H1 (cell line): ENCODE data around the gene GJC2. TPM values are rescaled to one million over a fixed set of nuclear protein-coding genes. Genes with fewer than 3 reads are reported as not detected.

Experiments used
- CTCF ChIA-PET: fragments of 300-600 bp; sonication (Branson Sonifier 250); formaldehyde crosslinking; loops from one replicate; lab custom pipeline; 2021; ENCODE audit not compliant: partially characterized antibody; lab: Charles Lee
- POLR2A ChIA-PET: fragments of 300-600 bp; sonication (Branson Sonifier 250); formaldehyde crosslinking; loops from one replicate; lab custom pipeline; 2021; ENCODE audit warnings: inconsistent platforms; ENCODE audit not compliant: partially characterized antibody; lab: Charles Lee
- DNase-seq, 2 experiments: peaks; one replicate each; pipeline versions ENCODE4 v3.0.0 to v3.0.0-alpha.2; 2010 to 2022; ENCODE audit warnings: low spot score in 2 of 2, low read depth in 1 of 2, mixed read lengths in 1 of 2
- FAIRE-seq: peaks from 2 replicates; lab custom pipeline; 2011; peaks lifted over from hg19 to GRCh38; lab: Jason Lieb, UNC
- H2AFZ ChIP-seq: 2 replicates; pipeline ENCODE4 v1.8.1; 2012; ENCODE audit warnings: low read length, inconsistent platforms
- H2AK5ac ChIP-seq: 2 replicates; pipeline ENCODE4 v1.6.1; 2013; ENCODE audit warnings: low read depth, low read length
- H2BK120ac ChIP-seq: replicated peaks from 2 replicates; pipeline ENCODE3; 2013; ENCODE audit warnings: low read depth, low read length, inconsistent platforms
- H2BK12ac ChIP-seq: 2 replicates; pipeline ENCODE4 v1.6.1; 2013; ENCODE audit warnings: low read depth, low read length
- H2BK15ac ChIP-seq: 2 replicates; pipeline ENCODE4 v1.6.1; 2013; ENCODE audit warnings: low read length
- H2BK20ac ChIP-seq: 2 replicates; pipeline ENCODE4 v1.6.1; 2013; ENCODE audit warnings: low read length
- H2BK5ac ChIP-seq: 2 replicates; pipeline ENCODE4 v1.6.1; 2013; ENCODE audit warnings: low read depth, low read length
- H3K14ac ChIP-seq: 2 replicates; pipeline ENCODE4 v1.6.1; 2013; ENCODE audit warnings: inconsistent platforms; ENCODE audit not compliant: insufficient read length
- H3K18ac ChIP-seq: 2 replicates; pipeline ENCODE4 v1.6.1; 2013; ENCODE audit warnings: low read length; ENCODE audit errors: extremely low read depth
- H3K23ac ChIP-seq: 2 replicates; pipeline ENCODE4 v1.6.1; 2013; ENCODE audit warnings: inconsistent platforms; ENCODE audit not compliant: insufficient read length
- H3K23me2 ChIP-seq: 2 replicates; pipeline ENCODE4 v1.6.1; 2013; ENCODE audit warnings: low read depth, low read length
- H3K27ac ChIP-seq: 2 replicates; pipeline ENCODE4 v1.6.1; 2011; ENCODE audit warnings: low read depth, low read length, inconsistent platforms
- H3K27me3 ChIP-seq, 4 experiments: replicated peaks in 1 of 4; 1 replicate in 1 of 4; 2 replicates in 3 of 4; pipeline versions ENCODE4 v1.6.1 to v1.8.1; 2011 to 2013; ENCODE audit warnings: low read length in 3 of 4, mild to moderate bottlenecking in 3 of 4, inconsistent platforms in 2 of 4, mixed read lengths in 2 of 4, moderate library complexity in 1 of 4; ENCODE audit not compliant: control insufficient read depth in 3 of 4, insufficient read depth in 3 of 4; ENCODE audit errors: extremely low read depth in 1 of 4
- H3K36me3 ChIP-seq, 4 experiments: 2 replicates each; pipeline versions ENCODE4 v1.6.1 to v1.8.1; 2011 to 2013; ENCODE audit warnings: mild to moderate bottlenecking in 4 of 4, low read length in 3 of 4, moderate library complexity in 2 of 4, control low read depth in 1 of 4, inconsistent platforms in 1 of 4; ENCODE audit not compliant: insufficient read depth in 4 of 4, control insufficient read depth in 2 of 4
- H3K4ac ChIP-seq: replicated peaks from 2 replicates; pipeline ENCODE3; 2013; ENCODE audit warnings: low read length, low read depth, mixed read lengths, inconsistent platforms; ENCODE audit not compliant: insufficient read length
- H3K4me1 ChIP-seq, 4 experiments: replicated peaks in 1 of 4; 1 replicate in 1 of 4; 2 replicates in 3 of 4; pipeline versions ENCODE4 v1.6.1 to v1.8.1; 2011 to 2013; ENCODE audit warnings: low read length in 3 of 4, inconsistent platforms in 2 of 4, mixed read lengths in 1 of 4; ENCODE audit not compliant: insufficient read depth in 4 of 4, control insufficient read depth in 3 of 4
- H3K4me2 ChIP-seq, 2 experiments: 2 replicates each; pipeline versions ENCODE4 v1.6.1 to v1.8.1; 2011 to 2013; ENCODE audit warnings: low read depth in 2 of 2, low read length in 2 of 2, control low read depth in 1 of 2, inconsistent platforms in 1 of 2, mild to moderate bottlenecking in 1 of 2; ENCODE audit not compliant: insufficient read depth in 1 of 2
- H3K4me3 ChIP-seq, 4 experiments: fragments of 200-600, 300-600 bp in 1 of 4; sonication (generic), shearing (Covaris generic), sonication (Bioruptor Twin) in 1 of 4; 2 replicates each; pipeline versions ENCODE4 v1.5.1 to v1.8.1; 2011 to 2016; ENCODE audit warnings: low read length in 4 of 4, low read depth in 3 of 4, control low read depth in 2 of 4, inconsistent platforms in 2 of 4, mild to moderate bottlenecking in 2 of 4, mixed read lengths in 1 of 4, moderate library complexity in 1 of 4; ENCODE audit not compliant: insufficient read depth in 2 of 4; ENCODE audit errors: extremely low read depth in 1 of 4
- H3K56ac ChIP-seq: replicated peaks from 2 replicates; pipeline ENCODE3; 2013; ENCODE audit warnings: low read depth, mild to moderate bottlenecking, mixed read lengths, low read length, inconsistent platforms; ENCODE audit not compliant: insufficient read length
- H3K79me1 ChIP-seq: 2 replicates; pipeline ENCODE4 v1.6.1; 2013; ENCODE audit warnings: low read depth, low read length, control low read depth
- H3K79me2 ChIP-seq, 2 experiments: 2 replicates each; pipeline versions ENCODE4 v1.6.1 to v1.8.1; 2012 to 2013; ENCODE audit warnings: low read length in 2 of 2, mild to moderate bottlenecking in 2 of 2, inconsistent platforms in 1 of 2; ENCODE audit not compliant: insufficient read depth in 2 of 2, control insufficient read depth in 1 of 2
- H3K9ac ChIP-seq, 4 experiments: replicated peaks in 1 of 4; 1 replicate in 1 of 4; 2 replicates in 3 of 4; pipeline versions ENCODE4 v1.6.1 to v1.8.1; 2011 to 2013; ENCODE audit warnings: low read depth in 3 of 4, low read length in 3 of 4, control low read depth in 2 of 4, mild to moderate bottlenecking in 2 of 4, moderate library complexity in 2 of 4, inconsistent platforms in 1 of 4; ENCODE audit errors: extremely low read depth in 1 of 4
- H3K9me3 ChIP-seq, 2 experiments: 2 replicates each; pipeline versions ENCODE4 v1.6.1 to v1.8.1; 2012 to 2013; ENCODE audit warnings: mild to moderate bottlenecking in 2 of 2, moderate library complexity in 2 of 2, control low read depth in 1 of 2, inconsistent platforms in 1 of 2, low read depth in 1 of 2, low read length in 1 of 2, mixed read lengths in 1 of 2; ENCODE audit not compliant: insufficient read depth in 2 of 2
- H4K20me1 ChIP-seq, 2 experiments: replicated peaks in 1 of 2; 2 replicates each; pipeline versions ENCODE3 to v1.8.1; 2011 to 2013; ENCODE audit warnings: inconsistent platforms in 2 of 2, low read length in 2 of 2, mild to moderate bottlenecking in 1 of 2; ENCODE audit not compliant: insufficient read depth in 2 of 2, control insufficient read depth in 1 of 2
- H4K5ac ChIP-seq: 2 replicates; pipeline ENCODE4 v1.6.1; 2013; ENCODE audit warnings: low read length, low read depth, mixed read lengths, inconsistent platforms; ENCODE audit not compliant: insufficient read length
- H4K8ac ChIP-seq: 2 replicates; pipeline ENCODE4 v1.8.0; 2013; ENCODE audit warnings: mild to moderate bottlenecking, moderate library complexity, low read length, inconsistent platforms; ENCODE audit not compliant: insufficient read depth; ENCODE audit errors: extremely low read depth
- H4K91ac ChIP-seq: replicated peaks from 2 replicates; pipeline ENCODE3; 2013; ENCODE audit warnings: low read length, mixed read lengths, inconsistent platforms; ENCODE audit not compliant: insufficient read length
- CREB1 ChIP-seq: IDR thresholded peaks from 2 replicates; pipeline ENCODE4 v1.6.1; 2012; ENCODE audit warnings: inconsistent platforms
- GABPA ChIP-seq: IDR thresholded peaks from 2 replicates; pipeline ENCODE4 v1.6.1; 2011; ENCODE audit warnings: mild to moderate bottlenecking, low read length, moderate library complexity, borderline replicate concordance; ENCODE audit not compliant: insufficient read depth
- RAD21 ChIP-seq, 2 experiments: IDR thresholded peaks in 1 of 2; conservative IDR thresholded peaks in 1 of 2; 2 replicates each; pipeline ENCODE4 v1.6.1; 2011; ENCODE audit warnings: low read depth in 2 of 2, low read length in 2 of 2, improper control_type of control experiment in 1 of 2, inconsistent platforms in 1 of 2, mild to moderate bottlenecking in 1 of 2, moderate library complexity in 1 of 2
- SP4 ChIP-seq: IDR thresholded peaks from 2 replicates; pipeline ENCODE4 v1.6.1; 2012; ENCODE audit warnings: low read length, inconsistent platforms
- WGBS, 2 experiments: shearing (Covaris generic) in 1 of 2; methylation state at CpG; one replicate each; pipeline versions ENCODE4 v1.1.6 to v1.1.7; 2013 to 2015; ENCODE audit warnings: low lambda C conversion rate in 2 of 2, mixed read lengths in 2 of 2, inconsistent platforms in 1 of 2, low coverage in 1 of 2, missing lambda C conversion rate in 1 of 2; ENCODE audit not compliant: insufficient replicate concordance in 2 of 2, insufficient coverage in 1 of 2, insufficient read length in 1 of 2; ENCODE audit errors: extremely low coverage in 1 of 2, missing lambda C conversion rate in 1 of 2; 5-methylcytosine and 5-hydroxymethylcytosine counted together
- polyA plus RNA-seq, 7 experiments: library from polyadenylated mRNA; depleted of rRNA in 3 of 7; stranded (reverse) in 5 of 7; unstranded in 2 of 7; fragments of >200 nt in 5 of 7; fragments of 200-250 nt in 2 of 7; gene quantifications; 1 replicate in 5 of 7; 2 replicates in 1 of 7; 4 replicates in 1 of 7; pipeline versions ENCODE4 v1.2.1 to v1.2.3, GENCODE V29; 2011 to 2013; ENCODE audit warnings: missing spikeins in 2 of 7, mixed read lengths in 2 of 7
- total RNA-seq: library from RNA; stranded (reverse); fragmentation: NEBNext Ultra II Directional; extraction: Animal tissue kit (Norgen Biotek cat#: 25700); gene quantifications from 2 replicates; pipeline ENCODE4 v1.2.1, GENCODE V29; 2021

GJC2 gene
- total and polyA plus RNA-seq, 2 of the 8 experiments (the other 6 are each of a cell fraction or from before 2014, with no cell fraction given) = 0.17 to 0.54 TPM

DNA sequence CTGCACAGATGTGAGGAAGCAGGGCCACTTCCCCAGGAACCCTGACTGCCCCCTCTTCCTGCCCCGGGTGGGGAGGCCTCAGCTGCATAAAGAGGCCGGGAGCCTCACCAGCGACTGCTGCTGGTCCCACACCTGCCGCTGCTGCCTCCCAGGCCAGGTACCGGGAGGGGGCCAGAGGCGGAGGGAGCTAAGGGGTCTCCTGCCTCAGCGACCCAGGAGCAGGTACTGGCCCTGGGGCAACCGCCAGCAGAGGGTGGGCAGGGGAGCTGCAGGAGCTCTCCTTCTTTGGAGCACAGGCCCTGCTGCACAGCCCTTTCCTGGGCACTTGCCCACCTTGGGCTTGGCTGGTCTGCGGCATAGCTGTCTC lies 6.8 kb downstream of the GJC2 start:
- no peaks in the 10 kb centered on the region for H3K36me3 ChIP-seq
- no peak overlapping the region for H2BK12ac ChIP-seq
- H3K4me3 ChIP-seq = no peak overlapping the region
- DNase-seq = no peak
- H2BK20ac ChIP-seq = no peak overlapping the region
- no peak for FAIRE-seq
- H3K79me2 ChIP-seq = no peaks in the 10 kb centered on the region
- H3K9ac ChIP-seq = no peak overlapping the region
- H3K23ac ChIP-seq = no peak overlapping the region
- no peak overlapping the region for H3K27ac ChIP-seq
- no peak overlapping the region for H2AFZ ChIP-seq
- no peak overlapping the region for H4K5ac ChIP-seq
- TF ChIP-seq SP4 = no peak
- no peak for TF ChIP-seq RAD21 (IDR thresholded peaks at IDR 0.05 in 1 of 2, conservative IDR thresholded peaks at IDR 0.05 in 1 of 2; ENCODE audit: low read depth in 2 of 2, low read length in 2 of 2)
- TF ChIP-seq CREB1 = no peak
- no peak for TF ChIP-seq GABPA
- no peak overlapping the region for H3K14ac ChIP-seq
- no peak overlapping the region for H2BK15ac ChIP-seq
- WGBS, 2 experiments = 79% methylated on average over 9 of the region's 9 CpGs; no CpG with 5 or more reads in 1 of the 2 experiments
- CTCF ChIA-PET = interaction anchor here (0.6 to 0.8 kb wide), 2 partner anchors 34 to 153 kb away, joined by 3 to 4 read pairs; no protein-coding TSS in a partner anchor
- 0 out of 2 replicates have a peak, but pooled peaks cover 2% of the 10 kb centered on the region for H3K79me1 ChIP-seq
- H3K9me3 ChIP-seq = no peaks in the 10 kb centered on the region
- H4K91ac ChIP-seq = no peak overlapping the region
- H4K20me1 ChIP-seq = peaks cover 1 to 4% of the 10 kb centered on the region in 2 experiments
- no peak overlapping the region for H2BK120ac ChIP-seq
- no peak overlapping the region for H3K4ac ChIP-seq
- H2AK5ac ChIP-seq = no peak overlapping the region
- H4K8ac ChIP-seq = peak overlapping the region; percentile 25; the same call in 1 of the 2 replicates
- H3K4me1 ChIP-seq = no peaks in the 10 kb centered on the region; a peak in 1 of 7 replicates
- no peak overlapping the region for H2BK5ac ChIP-seq
- no peak overlapping the region for H3K56ac ChIP-seq
- H3K27me3 ChIP-seq = peaks cover 0 to 5% (median 0%) of the 10 kb centered on the region in 4 experiments; a peak in 4 of 7 replicates
- H3K18ac ChIP-seq = no peak overlapping the region
- H3K23me2 ChIP-seq = no peaks in the 10 kb centered on the region
- H3K4me2 ChIP-seq = no peak overlapping the region
- POLR2A ChIA-PET = interaction anchor here (1.1 to 2.0 kb wide), 2 partner anchors 10 to 57 kb away, joined by 3 to 10 read pairs; partner anchors contain the start of gene IBA57
